ENCODE data around the gene PFDN1.

GRCh38 chr5:140344683-140345423 is 42.0 kb upstream of the PFDN1 start:
- no peak for TF ChIP-seq POLR2AphosphoS5 (IDR thresholded peaks at IDR 0.05; ENCODE audit: low read depth, low read length)
- no peak for TF ChIP-seq POLR2A (IDR thresholded peaks at IDR 0.05; ENCODE audit: low read depth, low read length)
- TF ChIP-seq TAF1 (IDR thresholded peaks at IDR 0.05; ENCODE audit: low read depth, low read length) = no peak

Measured in GM12891 (cell line).